GM12875 (cell line): ENCODE data around the gene TCERG1L.

Source experiments
- H3K4me3 ChIP-seq: one replicate; pipeline ENCODE4 v1.5.1; 2011; ENCODE audit warnings: low read depth, low read length, control low read depth
- TF ChIP-seq, protein P1 (sequence below): IDR thresholded peaks from 2 replicates; pipeline ENCODE4 v1.5.1; 2011; ENCODE audit warnings: low read depth, mild to moderate bottlenecking, control low read depth, inconsistent platforms, low read length, moderate library complexity, borderline replicate concordance; ENCODE audit not compliant: insufficient read depth

Gene TCERG1L

DNA sequence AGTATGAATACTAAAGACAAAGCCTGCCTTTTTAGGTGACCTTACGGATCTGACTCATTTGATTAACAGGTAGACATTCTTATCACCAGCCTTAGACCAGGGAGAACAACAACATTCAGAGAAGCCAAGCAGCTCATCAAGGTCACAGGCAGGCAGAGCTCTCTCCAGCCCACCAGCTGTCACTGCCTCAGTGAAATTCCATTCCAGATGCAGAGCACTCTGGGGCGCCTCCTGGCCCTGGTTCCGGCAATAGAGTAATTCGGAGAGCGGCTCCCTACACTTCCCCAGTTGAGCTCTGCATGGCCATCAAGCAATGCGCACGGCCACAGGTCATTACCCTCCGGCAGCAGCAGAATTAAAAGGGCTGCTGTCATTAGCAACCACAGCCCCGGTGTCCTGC lies 164.7 kb downstream of the TCERG1L start:
- no peak overlapping the region for H3K4me3 ChIP-seq
- TF ChIP-seq, protein P1, sequence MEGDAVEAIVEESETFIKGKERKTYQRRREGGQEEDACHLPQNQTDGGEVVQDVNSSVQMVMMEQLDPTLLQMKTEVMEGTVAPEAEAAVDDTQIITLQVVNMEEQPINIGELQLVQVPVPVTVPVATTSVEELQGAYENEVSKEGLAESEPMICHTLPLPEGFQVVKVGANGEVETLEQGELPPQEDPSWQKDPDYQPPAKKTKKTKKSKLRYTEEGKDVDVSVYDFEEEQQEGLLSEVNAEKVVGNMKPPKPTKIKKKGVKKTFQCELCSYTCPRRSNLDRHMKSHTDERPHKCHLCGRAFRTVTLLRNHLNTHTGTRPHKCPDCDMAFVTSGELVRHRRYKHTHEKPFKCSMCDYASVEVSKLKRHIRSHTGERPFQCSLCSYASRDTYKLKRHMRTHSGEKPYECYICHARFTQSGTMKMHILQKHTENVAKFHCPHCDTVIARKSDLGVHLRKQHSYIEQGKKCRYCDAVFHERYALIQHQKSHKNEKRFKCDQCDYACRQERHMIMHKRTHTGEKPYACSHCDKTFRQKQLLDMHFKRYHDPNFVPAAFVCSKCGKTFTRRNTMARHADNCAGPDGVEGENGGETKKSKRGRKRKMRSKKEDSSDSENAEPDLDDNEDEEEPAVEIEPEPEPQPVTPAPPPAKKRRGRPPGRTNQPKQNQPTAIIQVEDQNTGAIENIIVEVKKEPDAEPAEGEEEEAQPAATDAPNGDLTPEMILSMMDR, result no peak

DNA sequence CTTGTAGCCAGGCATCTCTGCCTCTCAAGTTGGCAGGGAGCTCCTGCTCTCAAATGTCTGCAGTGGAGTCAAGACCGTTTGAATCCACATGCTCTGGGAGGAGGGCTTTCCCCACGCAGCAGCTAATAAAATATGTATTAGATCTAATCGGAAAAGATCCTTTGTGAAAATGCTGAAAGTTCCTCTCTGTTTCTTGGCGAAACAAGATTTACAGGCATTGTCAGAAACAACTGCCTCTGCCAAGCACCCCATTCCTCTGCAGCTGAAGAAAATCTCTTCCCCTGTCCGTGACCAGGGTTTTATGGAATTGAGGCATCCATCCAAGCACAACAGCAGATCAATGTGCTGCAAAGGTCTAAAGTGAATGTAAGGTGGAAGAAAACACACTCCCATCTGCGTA lies 165.8 kb downstream of the TCERG1L start:
- TF ChIP-seq, protein P1, result no peak
- H3K4me3 ChIP-seq, result no peak overlapping the region

DNA sequence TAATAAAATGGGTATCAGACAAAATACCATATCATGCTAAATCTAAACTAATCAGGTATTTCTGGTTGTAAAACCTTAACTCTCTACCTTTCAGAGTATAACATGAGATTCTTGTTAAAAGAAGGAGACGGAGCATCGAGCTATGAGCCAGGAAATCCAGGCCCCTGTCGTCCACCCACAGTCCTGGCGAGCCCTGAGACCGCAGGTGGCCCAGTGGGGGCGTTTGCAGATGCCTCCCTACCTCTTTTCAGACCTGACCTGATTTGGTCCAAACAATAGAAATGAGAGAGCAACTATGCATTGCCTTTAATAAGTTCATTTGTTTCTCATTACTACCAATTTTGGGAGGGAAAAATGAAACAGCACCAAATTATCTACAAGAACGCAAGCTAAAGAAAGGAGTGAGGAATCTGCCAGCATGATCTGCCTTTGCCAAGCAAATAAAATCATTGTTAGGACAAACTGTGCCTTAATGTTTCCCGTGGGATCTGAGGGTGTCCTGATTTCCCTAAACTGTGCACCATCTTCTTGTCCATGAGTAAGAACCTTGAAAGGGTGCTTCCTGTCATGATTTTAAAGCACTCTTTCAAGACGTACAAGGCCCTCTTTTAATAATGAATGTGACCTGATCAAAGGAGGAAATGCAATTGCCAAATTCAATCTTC lies 166.7 kb downstream of the TCERG1L start:
- no peak overlapping the region for H3K4me3 ChIP-seq

DNA sequence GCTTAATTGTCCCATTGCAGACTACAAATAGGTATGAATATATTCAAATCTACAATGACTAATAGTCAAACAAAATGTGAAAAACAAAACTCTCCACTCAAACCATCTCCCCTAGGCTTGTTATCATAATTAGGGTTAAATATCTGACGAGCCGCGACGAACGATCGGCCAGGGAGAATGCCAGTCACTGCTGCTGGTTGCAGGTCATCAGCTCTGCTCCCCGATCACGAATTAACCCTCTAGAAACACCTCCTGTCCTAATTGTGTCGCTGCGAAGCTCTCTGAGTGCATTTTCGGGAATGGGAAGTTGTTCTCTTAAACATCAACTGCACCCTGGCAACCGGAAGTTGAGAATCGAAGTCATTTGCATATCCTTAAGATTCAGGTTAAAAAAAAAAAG lies 167.3 kb downstream of the TCERG1L start:
- TF ChIP-seq, protein P1, result no peak
- H3K4me3 ChIP-seq, result no peak overlapping the region

More for the DNA sequence above, 166.7 kb downstream of the TCERG1L start:
- TF ChIP-seq, protein P1, result no peak

DNA sequence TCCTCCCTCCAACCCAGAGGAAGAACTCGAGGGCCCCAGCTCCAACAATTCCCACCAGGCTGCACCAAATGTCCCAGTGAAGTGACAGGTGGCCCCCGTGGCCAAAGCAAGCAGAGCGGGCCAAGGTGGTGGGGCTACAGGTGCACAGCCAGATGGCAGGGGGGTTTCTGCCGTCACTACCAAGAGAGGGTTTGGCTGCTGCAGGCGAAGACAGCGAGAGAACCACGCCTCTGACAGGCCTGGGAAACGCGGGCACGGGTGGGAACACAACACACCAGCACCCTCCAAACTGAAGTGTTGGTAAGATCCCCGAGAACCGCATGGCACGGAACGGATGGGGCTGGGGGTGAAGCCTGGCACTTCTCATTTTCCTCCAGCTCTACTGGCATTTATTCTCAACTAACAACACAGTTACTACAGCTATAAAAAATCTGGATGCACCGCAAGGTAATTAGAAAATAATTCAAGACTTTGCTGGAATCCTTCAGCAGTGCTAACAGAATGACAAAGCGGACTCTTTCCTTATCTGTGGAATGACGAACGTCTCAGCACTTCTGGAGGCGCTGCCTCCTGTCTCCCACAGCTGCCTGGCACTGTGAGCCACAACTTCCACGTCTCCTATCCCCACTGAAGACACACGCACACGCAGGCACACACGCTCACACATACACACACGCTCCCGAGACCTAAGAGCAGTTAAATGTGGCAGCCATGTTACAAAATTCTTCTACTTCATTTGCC lies 167.9 kb downstream of the TCERG1L start:
- H3K4me3 ChIP-seq, result no peak overlapping the region
- TF ChIP-seq, protein P1, result no peak

DNA sequence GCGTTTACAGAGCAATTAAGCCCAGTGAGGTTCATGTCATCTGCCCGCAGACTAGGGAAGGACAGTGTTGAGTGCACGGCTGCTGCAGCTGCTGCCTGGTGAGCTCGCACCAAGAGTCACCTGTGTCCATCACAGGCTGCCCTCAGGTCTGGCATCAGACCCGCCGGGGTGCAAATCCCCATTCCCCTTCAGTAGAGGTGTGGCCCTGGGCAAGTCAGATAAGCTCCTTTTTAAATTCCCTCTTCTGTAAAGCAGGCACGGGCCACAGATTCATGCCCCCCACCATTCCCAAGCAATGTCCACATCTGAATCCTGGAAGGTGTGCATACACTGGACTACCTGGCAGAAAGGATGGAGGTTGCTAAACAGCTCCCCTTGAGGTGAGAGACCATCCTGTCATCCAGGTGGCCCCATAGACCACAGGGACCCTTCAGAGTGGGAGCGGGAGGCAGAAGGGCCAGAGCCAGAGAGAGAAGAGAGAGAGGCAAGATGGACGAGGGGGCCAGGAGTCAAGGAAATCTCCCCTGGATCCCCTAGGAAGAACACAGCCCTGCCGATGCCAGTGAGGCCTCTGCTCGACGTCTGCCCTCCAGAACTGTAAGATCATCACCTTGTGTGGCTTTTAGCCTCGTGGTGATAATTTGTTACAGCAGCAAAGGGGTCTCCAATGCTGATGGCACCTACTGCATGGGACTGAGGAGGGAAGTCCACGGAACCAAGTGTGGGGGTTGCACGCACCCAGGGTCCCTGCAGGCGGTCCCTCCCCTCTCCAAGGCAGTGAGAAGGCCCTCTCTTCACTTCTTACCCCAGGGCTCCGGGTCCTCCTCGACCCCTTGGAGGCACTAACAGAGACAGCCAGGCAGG lies 168.8 kb downstream of the TCERG1L start:
- H3K4me3 ChIP-seq, result no peak overlapping the region

More for the DNA sequence above, 168.8 kb downstream of the TCERG1L start:
- TF ChIP-seq, protein P1, result no peak
